C4-2B (cell line): ENCODE results near the gene PDLIM1.

Experiments
- ZFX ChIP-seq: fragments of 450-650 bp; IDR thresholded peaks from 2 replicates; pipeline ENCODE4 v1.6.1; 2017
- TF ChIP-seq, protein P1 (sequence below): fragments of 450-650 bp; conservative IDR thresholded peaks from 2 replicates; pipeline ENCODE4 v1.5.1; 2017; ENCODE audit warnings: mild to moderate bottlenecking

DNA sequence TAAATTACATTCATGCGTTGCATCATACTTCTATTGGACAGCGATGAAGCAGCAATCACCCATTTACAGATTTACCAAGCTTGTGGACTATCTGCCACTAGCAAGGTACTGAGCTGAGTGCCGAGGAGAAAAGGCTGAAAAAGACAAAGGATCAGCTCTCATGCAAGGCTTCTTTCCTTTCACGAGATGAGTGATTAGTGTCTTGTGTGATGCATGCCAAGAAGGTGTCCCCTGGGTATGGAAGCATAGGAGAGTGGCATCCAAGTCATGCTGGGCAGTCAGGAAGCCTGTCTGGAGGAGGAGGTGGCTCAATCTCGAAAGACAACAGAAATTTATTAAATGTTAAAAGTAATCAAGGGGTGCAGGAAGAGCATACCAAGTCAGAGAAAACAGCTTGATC, 55.9 kb downstream of the PDLIM1 start:
- TF ChIP-seq, protein P1, sequence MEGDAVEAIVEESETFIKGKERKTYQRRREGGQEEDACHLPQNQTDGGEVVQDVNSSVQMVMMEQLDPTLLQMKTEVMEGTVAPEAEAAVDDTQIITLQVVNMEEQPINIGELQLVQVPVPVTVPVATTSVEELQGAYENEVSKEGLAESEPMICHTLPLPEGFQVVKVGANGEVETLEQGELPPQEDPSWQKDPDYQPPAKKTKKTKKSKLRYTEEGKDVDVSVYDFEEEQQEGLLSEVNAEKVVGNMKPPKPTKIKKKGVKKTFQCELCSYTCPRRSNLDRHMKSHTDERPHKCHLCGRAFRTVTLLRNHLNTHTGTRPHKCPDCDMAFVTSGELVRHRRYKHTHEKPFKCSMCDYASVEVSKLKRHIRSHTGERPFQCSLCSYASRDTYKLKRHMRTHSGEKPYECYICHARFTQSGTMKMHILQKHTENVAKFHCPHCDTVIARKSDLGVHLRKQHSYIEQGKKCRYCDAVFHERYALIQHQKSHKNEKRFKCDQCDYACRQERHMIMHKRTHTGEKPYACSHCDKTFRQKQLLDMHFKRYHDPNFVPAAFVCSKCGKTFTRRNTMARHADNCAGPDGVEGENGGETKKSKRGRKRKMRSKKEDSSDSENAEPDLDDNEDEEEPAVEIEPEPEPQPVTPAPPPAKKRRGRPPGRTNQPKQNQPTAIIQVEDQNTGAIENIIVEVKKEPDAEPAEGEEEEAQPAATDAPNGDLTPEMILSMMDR, result no peak
- TF ChIP-seq ZFX, result no peak
